ENCODE measurements around the gene EVX2. TPM values are rescaled to one million over a fixed set of nuclear protein-coding genes. Genes with fewer than 3 reads are reported as not detected.

The EVX2 gene
- total and polyA plus RNA-seq, 2 of the 4 experiments (the other 2 are of a cell fraction) = not detected

- no peak for DNase-seq
- ChIA-PET CTCF (no interaction called here), POLR2A (ENCODE audit: unreplicated experiment) (no interaction called here)
- TF ChIP-seq SMC3 (IDR thresholded peaks at IDR 0.05; ENCODE audit: low read depth, low read length) = no peak
- BruUV-seq (replicated peaks) = no TSS peak
- dilution Hi-C loops (cut with HindIII; ENCODE audit: low sequenced_read_pairs, unreplicated experiment) (no loop called here), in situ Hi-C loops (cut with MboI; ENCODE audit: low sequenced_read_pairs) (no loop called here), intact Hi-C loops (cut with micrococcal nuclease) (no loop called here)
- H3K14ac ChIP-seq (replicated peaks; ENCODE audit: low read depth, low read length) = no peak overlapping the region
- H4K91ac ChIP-seq (ENCODE audit: insufficient read depth, low read depth, low read length) = no peak overlapping the region
- no peak overlapping the region for H2BK15ac ChIP-seq (ENCODE audit: low read depth, low read length)
- H3K4ac ChIP-seq (ENCODE audit: low read depth, low read length) = no peak overlapping the region
- no peak overlapping the region for H4K8ac ChIP-seq (ENCODE audit: low read depth in 2 of 2, low read length in 2 of 2)
- no peak overlapping the region for H3K4me3 ChIP-seq (ENCODE audit: insufficient read depth, low read depth, low read length)
- H2AFZ ChIP-seq (replicated peaks; ENCODE audit: low read length, poor library complexity) = peak overlapping the region; percentile 79
- no peak overlapping the region for H3K18ac ChIP-seq (ENCODE audit: low read depth, low read length)
- H3K27ac ChIP-seq (ENCODE audit: insufficient read depth, low read length) = no peak overlapping the region
- H2BK120ac ChIP-seq (ENCODE audit: low read depth, low read length) = no peak overlapping the region
- no peaks in the 10 kb centered on the region for H3K79me1 ChIP-seq (ENCODE audit: low read depth in 1 of 2, low read length in 2 of 2)
- WGBS, 2 experiments (ENCODE audit: extremely low coverage in 2 of 2, insufficient read length in 1 of 2) = 12% methylated on average over 32 of the region's 56 CpGs; no CpG with 5 or more reads in 1 of the 2 experiments
- no peak overlapping the region; the same call in 1 of the 2 replicates for H3K4me2 ChIP-seq (ENCODE audit: low read depth, low read length)
- H2BK5ac ChIP-seq (ENCODE audit: low read depth, low read length, poor library complexity, severe bottlenecking) = no peak overlapping the region
- no peaks in the 10 kb centered on the region for H3K36me3 ChIP-seq (ENCODE audit: control insufficient read depth, insufficient read depth, low read length)
- H3K56ac ChIP-seq (ENCODE audit: extremely low read depth, insufficient read depth, low read length) = no peak overlapping the region
- H2AK9ac ChIP-seq (replicated peaks; ENCODE audit: low read depth, low read length, poor library complexity) = no peak overlapping the region
- no peaks in the 10 kb centered on the region for H3K9me1 ChIP-seq (ENCODE audit: insufficient read depth, low read length)
- H3K23ac ChIP-seq (ENCODE audit: low read depth, low read length) = no peak overlapping the region
- H3K4me1 ChIP-seq (ENCODE audit: control insufficient read depth, insufficient read depth, low read length) = no peaks in the 10 kb centered on the region
- no peak overlapping the region for H4K5ac ChIP-seq (ENCODE audit: low read depth, low read length)
- H3K9ac ChIP-seq (ENCODE audit: low read depth, low read length) = no peak overlapping the region
- H4K20me1 ChIP-seq (ENCODE audit: insufficient read depth, low read length) = no peaks in the 10 kb centered on the region
- H3K9me3 ChIP-seq (ENCODE audit: control insufficient read depth, insufficient read depth, low read length) = peaks cover 3% of the 10 kb centered on the region; the same call in 1 of the 2 replicates
- H3K27me3 ChIP-seq (ENCODE audit: control insufficient read depth, insufficient read depth, low read length) = peaks cover 59% of the 10 kb centered on the region
- no peak for ATAC-seq (ENCODE audit: low read depth)
- H2BK20ac ChIP-seq (ENCODE audit: low read depth, low read length) = no peak overlapping the region
- H2AK5ac ChIP-seq (ENCODE audit: low read depth, low read length) = no peak overlapping the region
Observed at GRCh38 chr2:176066645-176067588, 16.8 kb downstream of the EVX2 start.

Measured in IMR-90 (cell line).